ENCODE measurements around the gene CELF2. TPM values are rescaled to one million over a fixed set of nuclear protein-coding genes. Genes with fewer than 3 reads are reported as not detected.

The CELF2 gene
- total and polyA plus RNA-seq, 2 donors from 2014 or later, result 1.7 to 39.2 TPM

DNA sequence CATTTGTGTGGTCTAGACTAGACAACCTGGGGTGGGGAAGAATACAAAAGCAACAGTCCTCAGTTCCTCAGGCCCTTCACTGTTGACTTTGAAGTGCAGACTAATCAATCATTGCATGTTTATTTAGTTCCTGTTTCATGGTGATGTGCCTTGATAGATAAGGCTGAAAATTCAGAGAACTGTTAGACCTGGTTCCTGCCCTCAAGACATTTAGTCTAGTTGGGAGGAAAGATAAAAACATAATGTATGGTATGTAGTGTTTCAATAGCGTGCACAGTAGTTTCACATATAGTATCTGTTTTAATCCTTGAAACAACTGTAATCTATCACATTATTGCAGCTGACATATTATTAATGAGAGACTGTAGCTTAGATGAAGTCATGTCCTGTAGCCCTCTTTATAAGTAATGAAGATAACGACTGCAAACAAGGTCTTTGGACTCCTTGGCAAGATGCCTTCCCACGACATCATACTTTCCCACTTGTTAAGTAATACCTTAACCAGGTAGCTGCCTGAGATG, 124.0 kb downstream of the CELF2 start:
- H3K9me3 ChIP-seq (ENCODE audit: control insufficient read depth in 2 of 3, insufficient read depth in 1 of 3, low read length in 3 of 3), result no peaks in the 10 kb centered on the region
- H3K9ac ChIP-seq (ENCODE audit: low read length in 3 of 3), result no peak overlapping the region
- DNase-seq (no peak), FAIRE-seq (no peak)
- H3K36me3 ChIP-seq (ENCODE audit: control insufficient read depth in 2 of 3, insufficient read depth in 3 of 3, low read length in 3 of 3), result no peaks in the 10 kb centered on the region
- H3K27ac ChIP-seq (ENCODE audit: low read depth in 2 of 2, low read length in 2 of 2), result no peak overlapping the region
- H3K4me1 ChIP-seq (ENCODE audit: control insufficient read depth in 2 of 3, insufficient read depth in 2 of 3, low read depth in 1 of 3, low read length in 3 of 3), result peaks cover 0 to 3% (median 0%) of the 10 kb centered on the region in 3 donors
- TF ChIP-seq, protein P1, sequence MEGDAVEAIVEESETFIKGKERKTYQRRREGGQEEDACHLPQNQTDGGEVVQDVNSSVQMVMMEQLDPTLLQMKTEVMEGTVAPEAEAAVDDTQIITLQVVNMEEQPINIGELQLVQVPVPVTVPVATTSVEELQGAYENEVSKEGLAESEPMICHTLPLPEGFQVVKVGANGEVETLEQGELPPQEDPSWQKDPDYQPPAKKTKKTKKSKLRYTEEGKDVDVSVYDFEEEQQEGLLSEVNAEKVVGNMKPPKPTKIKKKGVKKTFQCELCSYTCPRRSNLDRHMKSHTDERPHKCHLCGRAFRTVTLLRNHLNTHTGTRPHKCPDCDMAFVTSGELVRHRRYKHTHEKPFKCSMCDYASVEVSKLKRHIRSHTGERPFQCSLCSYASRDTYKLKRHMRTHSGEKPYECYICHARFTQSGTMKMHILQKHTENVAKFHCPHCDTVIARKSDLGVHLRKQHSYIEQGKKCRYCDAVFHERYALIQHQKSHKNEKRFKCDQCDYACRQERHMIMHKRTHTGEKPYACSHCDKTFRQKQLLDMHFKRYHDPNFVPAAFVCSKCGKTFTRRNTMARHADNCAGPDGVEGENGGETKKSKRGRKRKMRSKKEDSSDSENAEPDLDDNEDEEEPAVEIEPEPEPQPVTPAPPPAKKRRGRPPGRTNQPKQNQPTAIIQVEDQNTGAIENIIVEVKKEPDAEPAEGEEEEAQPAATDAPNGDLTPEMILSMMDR (IDR thresholded peaks at IDR 0.05; ENCODE audit: borderline replicate concordance, extremely low read depth, insufficient read depth), result no peak
- H3K4me3 ChIP-seq (ENCODE audit: low read length in 3 of 3), result no peak overlapping the region
- intact Hi-C loops (cut with DNase I), result no loop called here
- no peaks in the 10 kb centered on the region for H3K27me3 ChIP-seq (ENCODE audit: control insufficient read depth, insufficient read depth, low read length)

DNA sequence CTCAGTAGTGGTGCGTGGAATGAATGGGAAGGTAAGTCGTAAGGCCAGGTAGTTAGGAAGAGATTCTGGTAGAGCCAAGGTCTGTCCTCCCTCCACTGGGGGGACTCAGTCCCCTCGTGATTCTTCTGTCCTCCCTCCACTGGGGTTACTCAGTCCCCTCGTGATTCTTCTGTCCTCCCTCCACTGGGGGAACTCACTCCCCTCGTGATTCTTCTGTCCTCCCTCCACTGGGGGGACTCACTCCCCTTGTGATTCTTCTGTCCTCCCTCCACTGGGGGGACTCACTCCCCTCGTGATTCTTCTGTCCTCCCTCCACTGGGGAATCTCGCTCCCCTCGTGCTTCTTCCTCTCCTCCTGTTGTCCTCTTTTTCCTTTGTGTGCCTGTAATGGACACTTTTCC, 125.1 kb downstream of the CELF2 start:
- DNase-seq (no peak), FAIRE-seq (no peak)
- H3K27ac ChIP-seq (ENCODE audit: low read depth in 2 of 2, low read length in 2 of 2), result no peak overlapping the region
- no peaks in the 10 kb centered on the region for H3K36me3 ChIP-seq (ENCODE audit: control insufficient read depth in 2 of 3, insufficient read depth in 3 of 3, low read length in 3 of 3)
- intact Hi-C loops (cut with DNase I), result no loop called here
- H3K27me3 ChIP-seq (ENCODE audit: control insufficient read depth, insufficient read depth, low read length), result no peaks in the 10 kb centered on the region
- H3K9me3 ChIP-seq (ENCODE audit: control insufficient read depth in 2 of 3, insufficient read depth in 1 of 3, low read length in 3 of 3), result no peaks in the 10 kb centered on the region
- no peak overlapping the region for H3K4me3 ChIP-seq (ENCODE audit: low read length in 3 of 3)
- TF ChIP-seq, protein P1 (IDR thresholded peaks at IDR 0.05; ENCODE audit: borderline replicate concordance, extremely low read depth, insufficient read depth), result no peak
- no peak overlapping the region for H3K9ac ChIP-seq (ENCODE audit: low read length in 3 of 3)
- peaks cover 0 to 3% (median 0%) of the 10 kb centered on the region in 3 donors for H3K4me1 ChIP-seq (ENCODE audit: control insufficient read depth in 2 of 3, insufficient read depth in 2 of 3, low read depth in 1 of 3, low read length in 3 of 3)

DNA sequence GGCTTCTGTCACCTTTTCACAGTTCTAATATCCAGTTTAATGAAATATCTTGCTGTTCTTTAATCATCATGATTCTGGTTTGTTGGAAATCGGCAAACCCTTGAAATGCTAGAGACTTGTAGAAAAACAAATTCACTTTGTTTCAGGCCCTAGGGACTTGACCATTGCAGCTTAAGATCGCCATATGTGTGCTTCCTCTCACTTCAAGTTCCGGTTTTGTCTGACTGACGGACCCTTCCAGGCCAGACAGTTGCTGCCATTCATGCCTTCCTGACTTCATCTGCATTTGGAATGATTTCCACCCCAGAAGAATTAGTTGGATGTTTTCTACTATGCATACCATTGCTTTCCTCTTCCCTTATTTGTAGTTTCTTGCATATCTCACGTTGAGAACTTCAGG, 125.6 kb downstream of the CELF2 start:
- no peak for FAIRE-seq
- TF ChIP-seq, protein P1 (IDR thresholded peaks at IDR 0.05; ENCODE audit: borderline replicate concordance, extremely low read depth, insufficient read depth), result no peak

More for the DNA sequence above, 125.6 kb downstream of the CELF2 start:
- H3K27me3 ChIP-seq (ENCODE audit: control insufficient read depth, insufficient read depth, low read length), result no peaks in the 10 kb centered on the region
- no peaks in the 10 kb centered on the region for H3K9me3 ChIP-seq (ENCODE audit: control insufficient read depth in 2 of 3, insufficient read depth in 1 of 3, low read length in 3 of 3)
- H3K4me1 ChIP-seq (ENCODE audit: control insufficient read depth in 2 of 3, insufficient read depth in 2 of 3, low read depth in 1 of 3, low read length in 3 of 3), result peaks cover 0 to 3% (median 0%) of the 10 kb centered on the region in 3 donors
- no peaks in the 10 kb centered on the region for H3K36me3 ChIP-seq (ENCODE audit: control insufficient read depth in 2 of 3, insufficient read depth in 3 of 3, low read length in 3 of 3)
- H3K9ac ChIP-seq (ENCODE audit: low read length in 3 of 3), result no peak overlapping the region
- H3K4me3 ChIP-seq (ENCODE audit: low read length in 3 of 3), result no peak overlapping the region
- intact Hi-C loops (cut with DNase I), result no loop called here
- no peak for DNase-seq
- no peak overlapping the region for H3K27ac ChIP-seq (ENCODE audit: low read depth in 2 of 2, low read length in 2 of 2)

All from kidney (tissue), 14 donors.